Stimulated activated CD8-positive, alpha-beta memory T cell treated with anti-CD3 and anti-CD28 coated beads, Interleukin-7, amount 100 ng/mL, for 48 hours (primary cell): ENCODE results near the gene PCDHA1.

Experiments
- DNase-seq, 2 donors: peaks; one replicate each; pipeline ENCODE4 v3.0.0-alpha.2; 2020; ENCODE audit warnings: low read depth in 1 of 2; ENCODE audit errors: extremely low read depth in 1 of 2

The PCDHA1 gene

DNA sequence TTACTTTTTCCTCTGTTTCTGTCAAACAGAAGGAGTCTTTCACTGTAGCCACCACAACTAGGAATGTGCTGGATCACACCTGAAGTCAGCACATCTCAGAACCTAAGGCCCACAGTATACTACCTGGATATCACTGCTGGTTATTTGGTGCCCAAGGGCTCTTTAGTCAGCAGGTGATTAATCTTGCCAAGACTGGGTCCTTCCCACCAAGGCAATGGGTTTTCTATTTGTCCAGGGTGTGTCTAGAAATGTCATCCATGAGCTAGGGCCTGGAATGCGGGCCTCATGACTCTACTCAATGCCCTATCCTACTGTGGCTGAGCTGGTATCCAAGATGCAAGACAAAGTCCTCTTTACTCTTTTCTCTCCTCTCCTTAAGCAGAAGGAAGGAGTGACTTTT, 130.4 kb downstream of the PCDHA1 start:
- DNase-seq, result no peak

DNA sequence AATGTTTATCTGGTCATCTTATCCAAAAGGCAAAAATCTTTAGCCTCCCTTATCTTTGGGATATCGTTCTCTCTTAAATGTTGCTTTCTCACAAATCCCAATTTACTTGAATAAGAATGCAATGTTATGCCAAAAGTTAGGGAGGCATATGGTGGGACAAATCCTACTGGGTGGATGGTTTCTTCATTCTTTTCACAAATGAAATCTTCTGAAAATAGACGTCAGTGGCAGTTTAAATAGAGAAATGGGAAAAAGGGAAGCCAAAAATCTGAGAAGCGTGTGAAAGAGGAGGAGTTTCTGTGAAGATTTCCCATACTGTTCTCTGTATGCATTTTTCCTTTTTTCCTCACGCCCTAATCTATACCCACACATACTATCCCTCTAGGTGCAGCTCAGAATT, 137.7 kb downstream of the PCDHA1 start:
- DNase-seq, result no peak

DNA sequence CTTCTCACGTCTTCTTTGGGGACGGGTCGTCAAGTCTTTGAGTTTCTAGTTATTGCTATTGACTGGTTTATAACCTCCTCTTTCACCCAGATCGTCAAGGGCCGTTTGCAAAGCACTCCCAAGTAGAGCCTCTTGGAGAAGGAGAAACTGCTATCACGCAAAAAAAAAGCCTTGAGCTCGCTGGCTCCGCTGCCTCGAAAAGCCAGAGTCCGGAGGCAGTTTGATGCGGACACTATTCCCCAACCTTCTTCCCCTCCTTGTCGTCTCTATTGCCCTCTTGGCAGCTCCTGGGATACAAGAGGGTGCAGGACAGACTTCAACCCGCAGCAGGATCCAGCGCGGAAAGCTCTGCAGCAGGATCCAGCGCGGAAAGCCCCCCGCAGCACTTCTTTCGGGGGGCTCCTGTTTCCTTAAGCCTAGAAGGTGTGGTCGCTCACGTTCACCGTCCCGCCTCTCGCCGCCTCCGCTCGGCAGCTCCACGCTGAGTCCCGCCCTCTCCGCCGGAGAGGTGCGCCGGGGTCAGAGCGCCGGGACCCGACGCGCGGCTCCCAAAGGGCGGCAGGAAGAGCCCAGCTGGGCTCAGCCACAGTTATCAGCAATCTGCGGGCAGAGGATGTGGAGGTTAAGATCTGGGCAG, 140.0 kb downstream of the PCDHA1 start, which contains the start of gene PCDHAC1:
TSS of gene PCDHAC1 (plus strand) at position 494 of the 637 bp plus-strand sequence. CDS start 594 bp downstream, outside the sequence.
- no peak for DNase-seq

DNA sequence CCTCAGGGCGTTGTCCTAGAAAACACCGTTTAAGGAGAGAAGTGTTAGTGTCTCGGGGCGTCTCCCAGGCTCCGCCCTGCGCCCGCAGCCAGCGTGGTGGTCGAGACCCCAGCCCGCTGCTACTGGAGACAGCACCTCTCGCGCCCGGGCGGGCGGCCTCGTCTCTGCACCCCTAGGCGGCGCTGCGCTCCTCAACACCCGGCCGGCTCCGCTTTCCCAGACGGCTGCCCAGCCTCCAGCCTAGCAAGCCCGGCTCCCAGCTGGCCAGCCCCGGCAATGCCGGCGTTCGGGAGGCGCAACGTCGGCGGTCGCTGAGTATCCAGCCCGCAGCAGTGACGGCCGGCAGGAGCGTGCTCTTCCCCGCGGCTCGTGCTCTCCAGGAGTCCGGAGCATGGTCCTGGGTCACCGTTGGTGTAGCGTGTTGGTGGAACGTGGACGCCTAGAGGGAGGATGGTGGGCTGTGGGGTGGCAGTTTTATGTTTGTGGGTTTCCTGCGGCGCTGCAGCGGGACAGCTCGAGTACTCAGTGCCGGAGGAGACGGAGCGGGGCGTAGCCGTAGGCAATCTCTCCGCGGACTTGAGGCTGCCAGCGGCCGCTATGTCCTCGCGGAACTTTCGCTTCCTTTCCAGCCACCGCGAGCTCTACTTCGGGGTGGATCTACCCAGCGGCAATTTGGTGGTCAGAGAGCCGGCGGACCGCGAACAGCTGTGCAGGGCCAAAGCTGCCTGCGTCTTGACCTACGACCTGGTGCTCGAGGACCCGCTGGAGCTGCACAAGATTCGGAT, 140.7 kb downstream of the PCDHA1 start:
- DNase-seq, result no peak

DNA sequence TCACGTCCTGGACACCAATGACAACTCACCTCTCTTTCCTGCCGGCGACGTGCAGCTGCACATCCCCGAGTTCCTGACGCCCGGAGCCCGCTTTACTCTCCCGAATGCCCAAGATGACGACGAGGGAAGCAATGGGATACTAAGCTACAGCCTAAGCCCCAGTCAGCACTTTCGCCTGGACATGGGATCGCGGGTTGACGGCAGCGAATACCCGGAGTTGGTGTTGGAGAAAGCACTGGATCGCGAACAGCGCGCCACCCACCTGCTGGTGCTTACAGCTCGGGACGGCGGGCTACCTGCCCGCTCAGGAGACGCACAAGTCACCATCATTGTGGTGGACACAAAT, 141.3 kb downstream of the PCDHA1 start:
- DNase-seq, result no peak

DNA sequence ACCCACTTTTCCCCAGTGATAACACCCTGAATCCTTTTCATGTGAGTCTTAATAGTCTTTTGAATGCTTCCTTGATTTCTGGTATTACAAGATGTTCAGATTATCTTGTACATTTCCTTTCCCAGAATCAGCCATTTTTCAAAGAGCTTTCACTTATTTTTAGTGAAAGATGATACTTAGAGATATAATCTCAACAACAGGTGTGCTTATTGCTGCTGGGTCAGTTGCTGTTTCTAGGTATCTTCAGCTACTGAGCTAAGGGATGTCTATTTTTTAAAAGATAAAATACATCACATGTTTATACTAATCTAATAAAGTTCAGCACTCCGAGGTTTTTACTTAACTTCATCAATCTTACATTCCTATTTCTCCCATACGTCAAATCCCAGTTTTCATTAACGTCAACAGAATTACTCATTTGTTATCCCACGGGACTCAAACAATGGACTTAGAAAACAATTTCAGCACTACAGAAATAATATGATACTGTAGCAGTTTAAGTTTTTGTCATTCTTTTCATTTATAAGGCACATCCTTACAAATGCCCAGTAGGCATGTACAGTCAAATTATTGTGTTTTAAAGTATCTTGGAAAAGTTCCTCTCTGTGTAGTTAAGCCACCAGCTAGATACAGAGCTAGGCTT, 149.1 kb downstream of the PCDHA1 start:
- no peak for DNase-seq

DNA sequence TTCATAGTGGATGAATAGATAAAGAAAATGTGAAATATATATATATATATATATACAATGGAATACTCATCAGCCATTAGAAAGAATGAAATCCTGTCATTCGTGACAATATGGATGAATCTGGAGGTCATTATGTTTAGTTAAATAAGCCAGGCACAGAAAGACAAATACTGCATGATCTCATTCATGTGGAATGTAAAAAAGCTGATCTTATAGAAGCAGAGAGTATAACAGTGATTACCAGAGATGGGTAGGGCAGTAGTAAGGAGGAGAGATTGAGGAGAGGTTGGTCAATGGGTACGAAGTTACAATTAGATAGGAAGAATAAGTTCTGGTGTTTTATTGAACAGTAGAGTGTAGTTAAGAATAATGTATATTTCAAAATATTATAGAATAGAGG, 160.6 kb downstream of the PCDHA1 start:
- no peak for DNase-seq

DNA sequence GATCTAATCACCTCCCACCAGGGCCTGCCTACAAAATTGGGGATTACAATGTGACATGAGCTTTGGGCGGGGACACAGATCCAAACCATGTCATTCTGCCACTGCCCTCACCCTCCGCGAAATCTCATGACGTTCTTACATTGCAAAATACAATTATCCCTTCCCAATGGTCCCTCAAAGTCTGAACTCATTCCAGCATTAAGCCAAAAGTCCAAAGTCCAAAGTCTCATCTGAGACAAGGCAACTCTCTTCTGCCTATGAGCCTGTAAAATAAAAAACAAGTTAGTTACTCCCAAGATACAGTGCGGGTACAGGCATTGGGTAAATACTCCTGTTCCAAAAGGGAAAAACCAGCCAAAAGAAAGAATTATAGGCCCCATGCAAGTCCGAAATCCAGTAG, 165.7 kb downstream of the PCDHA1 start:
- DNase-seq, result no peak

DNA sequence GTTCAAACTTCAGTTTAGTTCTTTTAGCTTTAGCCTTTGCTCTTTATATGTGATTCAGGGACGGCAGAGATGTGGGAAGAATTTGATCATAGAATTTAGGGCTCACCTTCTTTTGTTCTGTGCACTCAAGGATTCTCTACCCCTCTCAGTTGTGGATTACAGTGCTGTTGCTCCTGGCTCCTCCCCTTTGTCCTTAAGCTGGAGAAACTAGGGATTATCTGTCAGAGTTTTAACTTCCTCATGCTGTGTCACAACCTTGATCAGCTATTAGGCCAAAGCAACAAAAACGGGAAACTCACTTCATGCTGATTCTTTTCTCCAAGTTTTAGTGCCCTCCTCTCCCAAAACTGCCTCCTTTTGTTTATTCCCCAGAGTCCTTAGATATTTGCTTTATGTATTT, 167.3 kb downstream of the PCDHA1 start:
- DNase-seq, result no peak

DNA sequence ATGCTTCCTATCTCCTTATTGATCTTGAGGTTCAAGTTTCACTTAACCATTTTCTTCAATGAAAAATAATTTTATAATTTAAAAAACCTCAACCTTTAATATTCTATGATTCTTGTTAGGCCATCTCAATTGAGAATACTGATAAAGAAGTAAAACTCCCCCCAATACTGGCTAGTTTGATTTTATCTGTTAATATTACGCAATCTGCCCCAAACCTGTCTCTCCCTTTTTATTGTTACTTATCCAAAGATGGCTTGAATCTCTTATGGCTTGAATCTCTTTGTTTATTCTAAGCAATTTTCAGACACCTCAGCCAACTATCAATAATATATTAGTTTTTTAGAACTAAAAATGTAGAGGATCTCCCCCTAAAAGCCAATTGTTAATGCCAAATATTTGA, 176.2 kb downstream of the PCDHA1 start:
- DNase-seq, result no peak

DNA sequence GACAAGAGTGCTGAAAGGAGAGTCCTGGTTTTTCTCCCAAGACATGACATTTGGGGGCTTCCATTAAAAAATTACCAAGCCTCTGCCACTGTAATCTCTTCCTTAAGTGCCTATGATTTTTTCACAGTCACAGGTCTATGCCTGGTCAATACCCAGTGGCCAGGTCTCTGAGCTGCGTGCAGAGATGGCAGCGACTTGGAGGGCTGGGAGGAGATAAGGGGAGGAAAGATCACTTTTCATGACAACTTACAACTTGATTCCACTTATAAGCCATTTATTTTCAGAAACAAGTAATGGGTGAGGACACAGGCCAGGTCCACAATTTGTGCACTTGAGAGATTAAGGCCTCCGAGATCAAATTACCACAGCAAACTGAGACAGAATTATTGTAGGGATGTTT, 178.4 kb downstream of the PCDHA1 start:
- no peak for DNase-seq

DNA sequence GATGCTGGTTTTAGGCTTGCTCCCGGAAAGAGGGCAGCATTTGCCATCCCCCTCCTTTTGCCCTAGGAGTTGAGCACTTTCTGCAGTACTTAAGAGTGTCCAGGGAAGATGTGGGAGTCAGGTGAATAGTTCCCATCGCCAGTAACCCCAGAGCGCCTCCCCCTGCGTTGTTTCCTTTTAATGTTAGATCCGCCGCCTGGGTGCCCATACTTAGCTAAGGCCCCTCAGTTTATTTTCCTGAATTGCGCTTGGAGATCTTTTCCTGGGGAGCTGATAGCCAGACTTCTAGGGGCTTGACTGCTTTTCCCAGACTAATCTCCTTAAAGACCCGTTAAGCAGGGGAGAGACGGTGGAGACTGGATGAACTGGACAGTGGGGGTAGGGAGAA, 180.0 kb downstream of the PCDHA1 start:
- no peak for DNase-seq

DNA sequence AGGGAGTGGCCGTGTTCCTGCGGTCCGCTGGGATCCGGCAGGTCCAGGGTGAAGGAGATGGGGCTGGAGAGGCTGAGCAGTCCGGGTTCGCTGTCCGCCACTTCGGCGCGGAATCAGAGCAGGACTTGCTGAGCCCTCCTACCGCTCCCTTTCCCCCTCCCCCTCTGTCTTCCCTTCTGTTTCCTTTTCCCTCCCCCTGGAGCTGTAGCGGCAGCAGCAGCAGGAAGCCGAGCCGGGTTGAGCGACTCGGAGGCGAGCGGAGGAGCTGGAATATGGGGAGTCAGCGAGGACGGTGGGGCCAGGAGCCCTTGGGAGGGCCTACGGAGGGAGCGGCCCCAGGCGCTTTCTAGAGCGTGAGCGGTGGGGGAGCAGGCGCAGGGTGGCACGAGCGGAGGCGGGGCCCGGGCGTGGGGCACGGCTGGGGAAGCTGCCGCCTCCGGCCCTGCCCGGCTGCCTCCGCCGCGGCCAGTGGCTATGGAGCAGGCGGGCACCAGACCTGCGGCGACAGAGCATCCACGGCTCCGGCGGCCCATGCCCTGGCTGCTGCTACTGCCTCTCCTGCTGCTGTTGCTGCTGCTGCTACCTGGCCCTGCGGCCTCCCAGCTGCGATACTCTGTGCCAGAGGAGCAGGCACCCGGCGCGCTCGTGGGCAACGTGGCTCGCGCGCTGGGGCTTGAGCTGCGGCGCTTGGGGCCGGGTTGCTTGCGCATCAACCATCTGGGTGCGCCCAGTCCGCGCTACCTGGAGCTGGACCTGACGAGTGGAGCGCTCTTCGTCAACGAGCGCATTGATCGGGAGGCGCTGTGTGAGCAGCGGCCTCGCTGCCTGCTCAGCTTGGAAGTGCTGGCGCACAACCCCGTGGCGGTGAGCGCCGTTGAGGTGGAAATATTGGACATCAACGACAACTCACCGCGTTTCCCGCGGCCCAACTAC, 180.6 kb downstream of the PCDHA1 start, which contains the start of gene PCDHAC2:
TSS of gene PCDHAC2 (plus strand) at position 184 of the 933 bp plus-strand sequence. CDS start at position 475, 291 bp downstream.
- DNase-seq, result no peak

DNA sequence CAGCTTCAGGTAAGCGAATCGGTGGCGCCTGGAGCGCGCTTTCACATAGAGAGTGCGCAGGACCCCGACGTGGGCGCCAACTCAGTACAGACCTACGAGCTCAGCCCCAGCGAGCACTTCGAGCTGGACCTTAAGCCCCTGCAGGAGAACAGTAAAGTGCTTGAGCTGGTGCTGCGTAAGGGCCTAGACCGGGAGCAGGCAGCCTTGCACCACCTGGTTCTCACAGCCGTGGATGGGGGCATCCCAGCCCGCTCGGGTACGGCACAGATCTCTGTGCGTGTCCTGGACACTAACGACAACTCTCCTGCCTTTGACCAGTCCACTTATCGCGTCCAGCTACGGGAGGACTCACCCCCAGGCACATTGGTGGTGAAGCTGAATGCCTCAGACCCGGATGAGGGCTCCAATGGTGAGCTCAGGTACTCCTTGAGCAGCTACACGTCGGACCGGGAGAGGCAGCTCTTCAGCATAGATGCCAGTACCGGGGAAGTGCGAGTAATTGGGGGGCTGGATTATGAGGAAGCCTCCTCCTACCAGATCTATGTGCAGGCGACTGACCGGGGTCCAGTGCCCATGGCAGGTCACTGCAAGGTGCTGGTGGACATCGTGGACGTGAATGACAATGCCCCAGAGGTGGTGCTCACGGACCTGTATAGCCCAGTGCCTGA, 181.4 kb downstream of the PCDHA1 start:
- DNase-seq, result no peak

DNA sequence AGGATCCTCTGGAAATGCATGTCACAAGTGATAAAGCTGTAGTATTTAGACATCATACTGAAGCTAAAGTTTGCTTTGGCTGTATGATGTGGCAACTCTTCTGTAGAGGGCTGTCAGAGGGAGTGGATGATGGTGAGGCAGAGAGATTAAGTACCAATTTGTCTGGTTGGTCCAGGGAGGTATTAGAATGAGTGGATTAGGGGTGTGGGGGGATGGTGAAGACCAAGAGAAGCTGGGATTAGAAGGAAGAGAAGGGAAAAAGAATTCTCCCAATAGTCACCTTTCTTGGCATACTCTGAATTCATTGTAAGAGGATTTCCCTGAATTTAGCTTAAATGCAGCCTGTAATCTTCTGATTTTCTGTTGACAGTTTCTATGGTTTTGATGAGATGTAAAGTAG, 183.9 kb downstream of the PCDHA1 start:
- no peak for DNase-seq

DNA sequence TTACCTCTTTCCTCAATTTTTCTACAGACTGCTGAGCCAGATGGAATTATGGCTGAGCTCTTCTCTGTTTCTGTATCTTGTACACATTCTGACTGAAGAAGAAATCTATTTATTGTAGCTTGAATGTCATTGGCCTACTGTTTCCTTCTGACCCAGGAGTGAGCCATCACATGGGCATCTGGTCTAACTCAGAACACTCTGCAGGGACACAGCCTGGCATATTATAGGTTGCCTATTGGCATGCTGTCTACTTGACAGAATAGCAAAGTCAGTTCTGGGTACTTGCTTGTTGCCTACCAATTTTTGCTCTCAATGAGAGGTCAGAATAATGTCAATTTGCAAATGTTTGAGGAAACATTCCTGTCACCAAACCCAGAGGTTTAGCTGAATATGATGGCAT, 187.6 kb downstream of the PCDHA1 start:
- DNase-seq, result no peak

DNA sequence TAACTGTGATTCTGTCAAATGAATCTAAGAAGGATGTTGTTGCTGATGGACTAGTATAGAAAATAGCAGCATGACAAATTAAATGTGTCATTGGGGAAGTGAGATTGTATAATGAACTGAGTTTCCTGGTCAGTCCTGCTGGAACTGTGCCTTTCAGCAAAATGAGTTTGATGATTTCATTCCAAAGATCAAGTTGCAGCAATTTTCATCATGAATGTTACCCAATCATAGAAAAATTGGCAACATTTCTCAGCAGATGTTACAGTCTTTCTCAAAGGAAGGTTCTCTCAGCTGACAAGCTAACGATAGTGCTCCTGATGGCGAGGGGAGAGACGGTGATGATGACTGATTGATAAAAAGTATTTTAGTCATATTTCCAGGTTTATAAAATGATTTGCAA, 191.1 kb downstream of the PCDHA1 start:
- no peak for DNase-seq

DNA sequence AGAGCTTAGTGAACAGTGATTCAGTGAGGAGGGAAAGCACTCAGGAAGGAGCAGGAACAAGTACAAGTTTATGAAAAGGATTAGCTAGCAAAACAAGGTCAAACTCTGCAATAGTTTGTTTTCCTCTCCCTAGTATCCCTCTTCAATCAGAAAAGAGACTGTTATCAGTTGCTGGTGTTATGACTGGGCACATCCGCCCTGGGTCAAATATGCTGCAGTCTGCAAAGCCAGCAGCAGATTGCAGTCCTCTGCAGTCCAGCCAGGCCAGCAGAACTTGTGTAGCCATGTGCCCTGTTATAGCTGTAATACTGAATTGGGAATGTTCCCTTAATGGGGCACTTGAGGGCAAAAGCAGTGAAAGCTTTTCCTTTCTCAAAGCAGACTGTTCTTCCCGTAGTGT, 192.3 kb downstream of the PCDHA1 start:
- DNase-seq, result no peak

DNA sequence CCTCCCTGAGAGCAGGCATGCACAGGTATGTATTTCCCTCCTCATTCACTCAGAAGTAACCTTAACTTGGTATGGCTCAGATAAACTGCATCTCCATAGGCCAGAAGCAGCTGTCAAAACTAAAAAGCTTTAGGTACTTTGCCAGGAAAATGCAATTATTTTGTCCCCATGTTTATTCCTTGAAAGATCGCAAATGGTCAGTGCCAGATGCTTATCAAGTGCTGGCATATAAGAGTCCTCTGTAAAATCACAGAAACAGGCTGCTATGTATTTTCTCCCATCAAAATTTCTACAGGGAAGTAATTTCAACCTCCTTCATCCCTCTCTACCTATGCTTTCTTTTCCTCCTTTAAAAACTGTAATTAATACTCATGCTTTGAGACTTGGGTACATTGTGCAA, 193.0 kb downstream of the PCDHA1 start:
- DNase-seq, result no peak

DNA sequence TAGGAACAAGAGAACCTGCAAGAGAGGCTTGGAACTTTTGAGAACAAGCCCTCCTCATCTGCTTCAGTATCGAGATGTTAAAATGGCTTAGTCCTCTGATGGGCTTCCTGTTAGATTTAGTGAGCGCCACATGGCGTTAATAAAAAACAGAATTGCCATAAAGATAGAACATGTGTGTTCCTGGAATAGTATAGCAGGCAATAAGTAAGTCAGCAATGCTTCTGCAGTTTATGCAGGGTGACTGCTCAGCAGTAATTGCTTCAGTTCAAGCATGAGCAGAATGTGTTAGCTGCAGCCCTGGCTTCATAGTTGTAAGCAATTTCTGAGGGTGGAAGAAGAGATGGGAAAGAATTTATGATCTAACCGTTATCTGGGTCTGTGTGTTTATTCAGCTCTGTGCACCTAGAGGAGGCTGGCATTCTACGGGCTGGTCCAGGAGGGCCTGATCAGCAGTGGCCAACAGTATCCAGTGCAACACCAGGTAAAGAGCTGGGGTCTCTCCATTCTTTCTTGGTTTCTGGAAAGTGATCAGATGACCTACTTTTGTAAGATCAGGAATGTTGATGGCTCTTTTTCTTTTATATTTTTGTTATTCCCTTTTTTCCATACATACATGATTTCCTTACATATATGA, 196.3 kb downstream of the PCDHA1 start:
- no peak for DNase-seq
